ENCODE data around the gene C5orf58.

DNA sequence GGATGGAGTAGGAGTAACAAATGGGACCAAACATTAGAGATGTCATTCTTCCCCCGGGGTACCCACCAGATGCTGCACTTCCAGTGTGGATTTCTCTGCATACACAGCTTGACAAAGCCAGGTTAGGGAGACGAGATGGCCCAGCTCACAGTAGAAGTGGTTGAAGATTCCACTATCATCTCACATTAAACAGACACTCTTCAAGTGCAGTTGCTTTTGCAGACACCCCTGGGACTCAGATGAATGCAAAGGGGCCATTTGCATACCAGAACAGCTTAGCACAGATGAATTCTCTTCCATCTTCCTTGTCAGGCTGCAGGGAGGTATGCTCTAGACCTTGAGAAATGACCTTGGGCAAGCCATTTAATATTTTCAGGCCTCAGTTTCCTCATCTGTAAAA is 12.6 kb upstream of the C5orf58 start:
- TF ChIP-seq, protein P1, sequence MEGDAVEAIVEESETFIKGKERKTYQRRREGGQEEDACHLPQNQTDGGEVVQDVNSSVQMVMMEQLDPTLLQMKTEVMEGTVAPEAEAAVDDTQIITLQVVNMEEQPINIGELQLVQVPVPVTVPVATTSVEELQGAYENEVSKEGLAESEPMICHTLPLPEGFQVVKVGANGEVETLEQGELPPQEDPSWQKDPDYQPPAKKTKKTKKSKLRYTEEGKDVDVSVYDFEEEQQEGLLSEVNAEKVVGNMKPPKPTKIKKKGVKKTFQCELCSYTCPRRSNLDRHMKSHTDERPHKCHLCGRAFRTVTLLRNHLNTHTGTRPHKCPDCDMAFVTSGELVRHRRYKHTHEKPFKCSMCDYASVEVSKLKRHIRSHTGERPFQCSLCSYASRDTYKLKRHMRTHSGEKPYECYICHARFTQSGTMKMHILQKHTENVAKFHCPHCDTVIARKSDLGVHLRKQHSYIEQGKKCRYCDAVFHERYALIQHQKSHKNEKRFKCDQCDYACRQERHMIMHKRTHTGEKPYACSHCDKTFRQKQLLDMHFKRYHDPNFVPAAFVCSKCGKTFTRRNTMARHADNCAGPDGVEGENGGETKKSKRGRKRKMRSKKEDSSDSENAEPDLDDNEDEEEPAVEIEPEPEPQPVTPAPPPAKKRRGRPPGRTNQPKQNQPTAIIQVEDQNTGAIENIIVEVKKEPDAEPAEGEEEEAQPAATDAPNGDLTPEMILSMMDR (optimal IDR thresholded peaks at IDR 0.05 in 1 of 3, IDR thresholded peaks at IDR 0.05 in 1 of 3, conservative IDR thresholded peaks at IDR 0.05 in 1 of 3; ENCODE audit: extremely low read depth in 1 of 3, insufficient read depth in 2 of 3, low read length in 3 of 3) = no peak
- no peak for TF ChIP-seq EZH2 (IDR thresholded peaks at IDR 0.05; ENCODE audit: low read length)

All from keratinocyte (primary cell).